OCI-LY3 (cell line): ENCODE results near the gene DCLK1.

Experiments used
- EZH2phosphoT487 ChIP-seq: fragments of 200-600 bp; shearing (Covaris generic); IDR thresholded peaks from 2 replicates; pipeline ENCODE4 v1.6.1; 2018; ENCODE audit warnings: antibody characterized with exemption, mixed run types, low read depth
- TF ChIP-seq, protein P1 (sequence below): fragments of 200-600, 300-600 bp; sonication (generic); IDR thresholded peaks from 2 replicates; pipeline ENCODE4 v1.5.1; 2014; ENCODE audit warnings: antibody characterized with exemption, low read length, low read depth

DNA sequence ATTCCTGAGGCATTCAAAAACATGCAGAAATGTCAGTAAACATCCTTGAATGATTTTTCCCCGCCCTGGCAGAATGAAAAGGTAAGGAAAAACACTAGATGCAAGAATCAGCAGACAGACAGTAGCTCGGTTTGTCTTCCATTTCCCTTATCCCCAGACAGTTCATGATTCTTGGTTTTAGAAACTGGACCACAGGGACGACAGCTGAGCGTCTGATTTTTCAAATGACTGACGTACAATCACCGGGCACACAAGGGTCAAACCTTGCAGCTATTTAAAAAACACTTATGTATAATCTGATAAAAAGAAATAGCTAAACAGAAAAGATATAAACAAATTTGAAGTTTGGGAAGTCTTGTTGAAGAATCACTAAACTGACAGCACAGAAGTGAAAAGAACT is 47.1 kb downstream of the DCLK1 start:
- TF ChIP-seq, protein P1, sequence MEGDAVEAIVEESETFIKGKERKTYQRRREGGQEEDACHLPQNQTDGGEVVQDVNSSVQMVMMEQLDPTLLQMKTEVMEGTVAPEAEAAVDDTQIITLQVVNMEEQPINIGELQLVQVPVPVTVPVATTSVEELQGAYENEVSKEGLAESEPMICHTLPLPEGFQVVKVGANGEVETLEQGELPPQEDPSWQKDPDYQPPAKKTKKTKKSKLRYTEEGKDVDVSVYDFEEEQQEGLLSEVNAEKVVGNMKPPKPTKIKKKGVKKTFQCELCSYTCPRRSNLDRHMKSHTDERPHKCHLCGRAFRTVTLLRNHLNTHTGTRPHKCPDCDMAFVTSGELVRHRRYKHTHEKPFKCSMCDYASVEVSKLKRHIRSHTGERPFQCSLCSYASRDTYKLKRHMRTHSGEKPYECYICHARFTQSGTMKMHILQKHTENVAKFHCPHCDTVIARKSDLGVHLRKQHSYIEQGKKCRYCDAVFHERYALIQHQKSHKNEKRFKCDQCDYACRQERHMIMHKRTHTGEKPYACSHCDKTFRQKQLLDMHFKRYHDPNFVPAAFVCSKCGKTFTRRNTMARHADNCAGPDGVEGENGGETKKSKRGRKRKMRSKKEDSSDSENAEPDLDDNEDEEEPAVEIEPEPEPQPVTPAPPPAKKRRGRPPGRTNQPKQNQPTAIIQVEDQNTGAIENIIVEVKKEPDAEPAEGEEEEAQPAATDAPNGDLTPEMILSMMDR = no peak
- no peak for TF ChIP-seq EZH2phosphoT487
